ENCODE results near the gene RGS18.
"Not testable (repeated sequence)": the region's sequence is repeated elsewhere in the genome, so short reads cannot be mapped to it uniquely, and the experiment has no call there.

RGS18 gene

DNA sequence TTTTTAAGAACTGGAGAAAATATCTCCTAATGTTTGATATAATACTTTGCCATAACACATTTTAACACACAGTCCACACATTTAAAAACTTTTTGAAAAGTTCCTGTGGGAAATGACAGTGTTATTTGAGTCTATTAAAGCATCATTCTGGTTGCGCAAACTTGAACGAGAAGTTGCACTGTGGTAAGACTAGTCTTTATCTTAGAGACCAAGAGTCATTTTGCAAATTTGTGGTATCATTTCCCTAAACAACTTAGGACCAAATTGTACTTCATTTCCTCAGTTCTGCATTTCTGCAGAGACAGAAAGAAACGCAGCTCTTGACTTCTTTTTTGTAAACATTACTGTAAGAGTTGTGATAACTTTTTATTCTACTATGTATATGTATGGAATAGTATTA, at the start of gene RGS18:
TSS of gene RGS18 (plus strand) at position 282 of the 400 bp plus-strand sequence. CDS start 176 bp downstream, outside the sequence.
- DNase-seq (ENCODE audit: low spot score), result no peak

GRCh38 chr1:192109576-192109975, 48.7 kb upstream of the RGS18 start:
- DNase-seq (ENCODE audit: low spot score), result no peak

DNA sequence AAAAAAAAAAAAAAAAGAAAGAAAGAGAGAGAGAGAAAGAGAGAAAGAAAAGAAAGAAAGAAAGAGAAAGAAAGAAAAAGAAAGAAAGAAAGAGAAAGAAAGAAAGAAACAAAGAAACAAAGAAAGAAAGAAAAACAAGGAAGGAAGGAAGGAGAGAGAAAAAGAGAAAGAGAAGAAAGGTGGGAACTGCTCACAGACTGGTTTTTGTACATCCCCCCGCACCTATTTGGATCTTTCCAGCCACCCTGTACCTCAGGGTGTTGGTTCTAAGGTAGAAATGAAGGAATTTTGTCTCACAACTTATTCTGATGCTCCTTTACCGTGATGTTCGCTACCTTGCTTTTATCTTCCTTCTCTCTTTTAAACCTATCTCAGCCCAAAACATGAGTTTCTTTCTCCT, 43.3 kb upstream of the RGS18 start:
- DNase-seq (ENCODE audit: low spot score), result no peak

- DNase-seq (ENCODE audit: low spot score), result no peak
Measured at GRCh38 chr1:192118881-192119405, 39.3 kb upstream of the RGS18 start.

GRCh38 chr1:192119701-192120100, 38.6 kb upstream of the RGS18 start:
- no peak for DNase-seq (ENCODE audit: low spot score)

GRCh38 chr1:192122668-192123067, 35.6 kb upstream of the RGS18 start:
- no peak for DNase-seq (ENCODE audit: low spot score)

DNA sequence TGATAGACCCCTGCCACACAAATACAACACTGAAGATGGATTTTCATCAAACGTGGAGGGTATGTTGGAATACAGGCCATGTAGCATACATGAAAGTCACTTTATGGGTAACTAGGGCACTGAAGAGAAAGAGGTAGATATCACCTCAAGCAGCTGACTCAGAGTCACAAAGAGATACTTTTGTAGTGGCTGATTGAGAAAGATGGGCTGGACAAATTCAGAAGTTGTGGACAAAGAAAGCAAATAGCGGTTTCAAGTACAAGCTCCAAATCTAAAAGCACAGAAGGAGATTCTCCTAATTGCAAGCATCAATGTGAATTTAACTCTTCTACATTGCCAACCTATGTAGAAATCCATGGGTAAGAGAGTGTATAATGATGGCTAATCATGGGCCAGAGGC, 35.0 kb upstream of the RGS18 start:
- no peak for DNase-seq (ENCODE audit: low spot score)

- DNase-seq (ENCODE audit: low spot score), result no peak
Measured at GRCh38 chr1:192126030-192126619, 32.1 kb upstream of the RGS18 start.

DNA sequence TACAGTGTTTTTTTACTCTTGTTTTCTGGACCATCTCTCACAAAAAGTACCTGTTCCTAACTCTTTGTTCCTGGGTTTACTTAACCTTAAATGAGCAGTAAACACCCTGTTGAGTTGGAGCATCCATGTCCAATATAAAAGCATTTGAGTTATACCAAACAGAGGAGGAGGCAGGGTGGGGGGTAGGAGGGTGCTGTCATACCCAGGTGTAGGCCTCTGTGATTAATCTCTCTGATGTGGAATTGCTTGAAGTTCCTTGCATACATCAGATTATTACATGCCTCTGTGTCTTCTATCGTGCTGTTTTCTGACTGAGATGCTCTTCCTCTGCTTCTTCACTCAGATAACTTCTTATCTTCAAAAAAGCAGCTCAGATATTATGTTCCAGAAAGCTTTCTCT, 28.1 kb upstream of the RGS18 start:
- DNase-seq (ENCODE audit: low spot score), result no peak

DNA sequence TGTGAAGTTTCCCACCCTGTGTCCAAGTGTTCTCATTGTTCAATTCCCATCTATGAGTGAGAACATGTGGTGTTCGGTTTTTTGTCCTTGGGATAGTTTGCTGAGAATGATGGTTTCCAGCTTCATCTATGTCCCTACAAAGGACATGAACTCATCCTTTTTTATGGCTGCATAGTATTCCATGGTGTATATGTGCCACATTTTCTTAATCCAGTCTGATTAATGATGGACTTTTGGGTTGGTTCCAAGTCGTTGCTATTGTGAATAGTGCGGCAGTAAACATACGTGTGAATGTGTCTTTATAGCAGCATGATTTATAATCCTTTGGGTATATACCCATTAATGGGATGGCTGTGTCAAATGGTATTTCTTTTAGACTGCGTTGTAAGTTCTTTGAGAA, 27.4 kb upstream of the RGS18 start:
- DNase-seq (ENCODE audit: low spot score), result not testable (repeated sequence)

DNA sequence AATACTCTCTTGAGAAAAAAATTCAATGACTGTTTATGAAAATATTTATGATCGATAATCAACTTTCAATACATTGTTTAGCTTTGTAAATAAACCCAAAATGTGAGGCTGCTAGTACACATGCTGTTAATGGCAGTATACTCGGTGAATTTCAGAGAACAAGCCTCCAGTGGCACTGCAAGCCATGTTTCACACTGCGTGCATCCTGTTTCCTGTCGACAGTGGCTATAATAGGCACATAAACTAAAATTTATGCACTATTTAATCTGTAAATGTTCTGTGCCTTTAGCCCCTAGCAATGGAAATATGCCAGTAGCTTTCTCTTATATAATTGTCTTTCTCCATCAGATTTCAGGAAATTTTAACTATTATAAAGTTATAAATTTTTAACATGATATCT, 26.3 kb upstream of the RGS18 start:
- DNase-seq (ENCODE audit: low spot score), result no peak

DNA sequence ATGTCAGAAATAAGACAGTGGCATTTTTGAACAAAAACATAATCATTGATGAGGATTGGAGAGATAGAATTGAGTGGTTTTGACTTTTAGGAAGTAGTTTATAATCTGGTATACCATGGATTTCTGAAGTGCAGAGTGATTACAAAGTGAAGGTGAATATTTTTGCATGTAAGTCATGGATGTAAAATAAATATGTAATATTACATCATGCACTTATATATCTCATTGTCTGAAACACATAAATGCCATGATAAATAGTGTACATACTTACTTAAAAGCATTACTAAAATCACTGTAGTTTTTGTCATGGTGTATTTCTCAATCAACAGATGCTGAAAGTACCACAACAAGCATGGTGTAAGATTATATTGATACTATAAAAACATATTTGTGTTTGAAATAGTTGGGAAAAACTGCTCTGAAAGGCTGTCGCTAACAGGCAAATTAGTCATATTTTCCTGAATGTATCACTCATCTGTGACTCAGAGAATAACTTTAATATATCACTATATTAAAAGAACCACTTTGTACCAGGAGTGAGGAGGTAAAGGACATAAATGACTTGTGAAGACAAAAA, 24.8 kb upstream of the RGS18 start:
- no peak for DNase-seq (ENCODE audit: low spot score)

- no peak for DNase-seq (ENCODE audit: low spot score)
Measured at GRCh38 chr1:192140382-192140781, 17.9 kb upstream of the RGS18 start.

- DNase-seq (ENCODE audit: low spot score), result no peak
Measured at GRCh38 chr1:192147221-192147620, 11.0 kb upstream of the RGS18 start.

- DNase-seq (ENCODE audit: low spot score), result no peak
Measured at GRCh38 chr1:192147696-192148095, 10.6 kb upstream of the RGS18 start.

- no peak for DNase-seq (ENCODE audit: low spot score)
Measured at GRCh38 chr1:192151176-192151575, 7.1 kb upstream of the RGS18 start.

- DNase-seq (ENCODE audit: low spot score), result no peak
Measured at GRCh38 chr1:192153276-192153675, 5.0 kb upstream of the RGS18 start.

DNA sequence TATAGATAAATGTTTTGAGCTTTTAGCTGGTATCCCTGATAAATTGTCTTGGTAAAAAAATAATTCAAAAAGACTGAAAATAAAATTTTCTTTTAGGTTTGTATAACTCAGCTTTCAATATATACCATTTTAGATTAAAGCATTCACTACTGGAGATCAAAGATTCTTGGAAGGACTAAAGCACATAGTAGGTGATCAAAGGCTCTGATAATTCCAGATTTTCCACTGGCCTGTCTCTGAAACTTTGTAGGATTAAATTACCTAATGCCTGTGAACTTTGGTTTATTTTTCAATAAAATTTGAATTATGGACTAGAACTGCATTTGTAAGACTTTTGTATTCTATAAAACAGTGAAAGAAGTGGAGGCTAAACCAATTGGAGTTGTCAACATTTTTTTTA, 1.2 kb upstream of the RGS18 start:
- no peak for DNase-seq (ENCODE audit: low spot score)

- no peak for DNase-seq (ENCODE audit: low spot score)
Measured at GRCh38 chr1:192159014-192159413, 752 bp downstream of the RGS18 start.

- no peak for DNase-seq (ENCODE audit: low spot score)
Measured at GRCh38 chr1:192159781-192160180, 1.5 kb downstream of the RGS18 start.

DNA sequence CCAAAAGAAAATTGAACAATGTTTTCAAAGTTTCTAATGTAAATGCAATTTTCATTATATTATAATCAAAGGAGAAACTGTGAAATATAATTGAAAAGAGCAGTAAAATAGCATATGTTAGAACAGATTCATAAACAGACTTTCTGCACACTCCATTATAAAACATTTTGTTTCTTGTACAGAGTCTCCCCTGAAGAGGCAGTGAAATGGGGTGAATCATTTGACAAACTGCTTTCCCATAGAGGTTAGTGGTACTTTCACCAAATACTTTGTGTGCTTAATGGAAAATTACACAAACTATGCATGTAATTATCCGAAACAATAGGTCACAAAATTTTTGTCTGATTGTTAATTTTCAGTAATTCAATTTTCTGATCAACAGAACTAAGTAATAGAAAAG, 1.9 kb downstream of the RGS18 start:
- no peak for DNase-seq (ENCODE audit: low spot score)

DNA sequence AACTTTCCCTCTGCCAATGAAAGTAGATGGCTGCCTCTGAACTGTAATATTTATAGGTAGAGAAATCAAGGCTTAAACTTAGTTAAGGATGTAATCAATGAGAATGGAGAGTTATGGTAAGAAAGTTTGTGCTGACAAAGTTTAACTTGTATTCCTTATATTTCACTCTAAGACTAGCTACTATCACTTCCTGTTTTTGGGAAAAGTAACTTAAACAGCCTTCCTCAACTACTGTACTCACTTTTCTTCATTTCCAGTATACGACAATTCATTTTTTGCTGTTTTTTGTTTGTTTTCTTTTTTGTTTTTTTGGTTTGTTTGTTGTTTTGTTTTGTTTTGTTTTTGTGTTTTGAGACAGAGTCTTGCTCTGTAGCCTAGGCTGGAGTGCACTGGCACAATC, 3.7 kb downstream of the RGS18 start:
- DNase-seq (ENCODE audit: low spot score), result no peak

DNA sequence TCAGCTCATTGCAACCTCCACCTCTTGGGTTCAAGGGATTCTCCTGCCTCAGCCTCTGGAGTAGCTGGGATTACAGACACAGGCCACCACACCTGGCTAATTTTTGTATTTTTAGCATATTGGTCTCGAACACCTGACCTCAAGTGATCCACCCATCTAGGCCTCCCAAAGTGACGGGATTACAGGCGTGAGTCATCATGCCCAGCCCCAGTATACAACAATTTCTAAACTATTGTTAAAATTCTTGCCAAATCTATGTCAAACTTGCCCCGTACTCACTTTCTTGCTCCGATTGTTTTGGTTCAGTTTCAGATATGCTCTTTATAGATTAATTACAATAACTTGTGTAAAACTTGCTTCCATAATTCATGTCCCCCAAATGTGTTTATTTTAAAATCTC, 4.1 kb downstream of the RGS18 start:
- no peak for DNase-seq (ENCODE audit: low spot score)

- not testable (repeated sequence) for DNase-seq (ENCODE audit: low spot score)
Measured at GRCh38 chr1:192165002-192165401, 6.7 kb downstream of the RGS18 start.
